Colon (tissue), 2 donors: ENCODE measurements around the gene RPRD1A.
"Not testable (repeated sequence)": the region's sequence is repeated elsewhere in the genome, so short reads cannot be mapped to it uniquely, and the experiment has no call there.

ENCODE experiments used
- FAIRE-seq: peaks from 2 replicates; lab custom pipeline; 2012; peaks lifted over from hg19 to GRCh38; lab: Jason Lieb, UNC
- donor health status: control.
- donor health status: control.

Gene RPRD1A

DNA sequence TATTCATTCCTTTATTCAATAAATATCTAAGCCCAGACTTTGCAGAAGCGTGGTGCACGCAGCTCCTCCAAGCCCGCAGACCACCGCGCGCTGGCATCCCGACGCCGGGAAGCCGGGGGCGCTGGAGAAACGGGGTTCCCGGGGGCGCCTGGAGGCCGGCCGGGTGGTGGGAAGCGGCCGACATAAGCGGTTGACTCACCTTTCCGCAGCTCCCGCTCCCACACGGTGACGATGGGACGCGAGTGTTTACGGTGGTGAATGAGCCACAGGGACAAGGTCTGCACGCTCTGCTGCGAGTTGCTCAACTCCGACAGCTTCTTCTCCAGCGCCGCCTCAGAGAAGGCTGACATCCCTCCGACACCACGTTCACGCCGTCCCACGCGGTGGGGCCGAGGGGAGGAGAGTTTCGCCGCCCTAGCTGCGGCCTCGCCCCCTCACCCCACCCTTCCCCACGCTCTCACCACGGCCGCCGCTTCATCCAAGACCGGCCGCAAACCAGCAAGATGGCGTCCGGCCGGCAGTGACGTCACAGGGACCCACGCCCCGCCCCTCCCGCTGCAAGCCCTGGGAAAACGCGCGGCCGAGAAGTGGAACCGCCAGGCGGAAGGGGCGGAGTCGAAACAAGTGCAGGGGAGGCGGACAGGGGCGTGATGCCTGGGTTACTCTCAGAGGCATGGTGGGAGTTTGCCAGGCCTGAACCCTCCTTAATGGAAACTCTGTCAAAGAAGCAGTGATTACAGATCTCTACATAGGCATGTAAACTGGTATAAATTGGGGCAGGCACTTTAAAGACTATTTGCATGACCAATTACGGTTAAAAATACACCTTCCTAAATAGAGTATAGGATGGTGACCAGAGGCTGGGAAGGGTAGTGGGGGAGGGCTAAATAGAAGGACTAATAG is at the start of gene RPRD1A:
TSS of gene RPRD1A (minus strand) at position 505 of the 903 bp plus-strand sequence. CDS start at position 350, 155 bp downstream.
- FAIRE-seq = no peak

DNA sequence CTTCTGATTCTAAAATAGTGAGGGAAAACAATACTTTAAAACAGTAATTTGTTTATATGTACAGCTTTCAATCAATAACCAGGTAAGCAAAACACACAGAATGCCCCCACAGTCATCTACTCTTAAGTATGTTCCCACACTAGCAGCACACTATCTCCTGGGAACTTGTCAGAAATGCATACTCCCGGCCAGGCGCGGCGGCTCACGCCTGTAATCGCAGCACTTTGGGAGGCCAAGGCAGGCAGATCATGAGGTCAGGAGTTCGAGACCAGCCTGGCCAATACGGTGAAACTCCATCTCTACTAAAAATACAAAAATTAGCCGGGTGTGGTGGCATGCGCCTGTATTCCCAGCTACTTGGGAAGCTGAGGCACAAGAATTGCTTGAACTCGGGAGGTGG is 49.4 kb upstream of the RPRD1A start:
- not testable (repeated sequence) for FAIRE-seq

GRCh38 chr18:36114738-36115137 is 47.4 kb upstream of the RPRD1A start:
- FAIRE-seq = no peak

DNA sequence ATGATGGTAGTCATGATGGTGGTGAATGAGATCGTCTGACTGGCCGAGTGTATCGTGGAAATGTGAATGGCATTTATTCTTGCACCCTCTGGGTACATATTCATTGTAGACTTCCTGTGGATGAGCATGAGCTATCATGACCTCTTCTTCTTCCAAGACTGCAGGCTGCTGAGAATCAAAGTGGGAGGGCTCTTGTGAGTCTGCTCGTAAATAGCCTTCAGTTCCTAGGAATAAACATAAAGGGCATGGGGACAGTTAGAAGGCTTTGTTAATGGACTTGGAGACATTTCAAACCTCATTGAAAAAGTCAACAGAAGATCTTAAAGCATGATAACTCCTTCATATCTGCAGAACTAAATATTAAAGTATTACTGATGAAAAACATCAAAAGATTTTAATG is 46.9 kb upstream of the RPRD1A start:
- FAIRE-seq = no peak

- FAIRE-seq = no peak
Measured at GRCh38 chr18:36112302-36112701, 44.9 kb upstream of the RPRD1A start.

DNA sequence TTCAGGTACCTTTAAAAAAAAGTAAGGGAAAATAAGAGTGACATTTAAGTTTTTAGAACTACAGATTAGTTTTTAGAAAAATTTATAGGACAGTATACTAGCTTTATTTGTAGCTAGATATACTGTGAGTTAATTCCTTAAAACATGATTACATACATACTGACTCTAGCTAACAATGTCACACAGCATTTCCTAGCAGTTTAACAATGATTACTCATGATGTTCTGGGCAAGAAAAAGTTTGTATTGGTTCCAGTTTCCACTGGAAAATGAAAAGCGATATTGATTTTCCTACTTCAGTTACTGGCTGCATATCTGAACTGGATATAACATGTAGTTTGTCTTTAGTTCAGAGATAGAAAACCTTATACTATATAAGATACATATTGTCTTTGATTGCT is 42.4 kb upstream of the RPRD1A start:
- FAIRE-seq = no peak

- no peak for FAIRE-seq
Measured at GRCh38 chr18:36108601-36109000, 41.2 kb upstream of the RPRD1A start.

DNA sequence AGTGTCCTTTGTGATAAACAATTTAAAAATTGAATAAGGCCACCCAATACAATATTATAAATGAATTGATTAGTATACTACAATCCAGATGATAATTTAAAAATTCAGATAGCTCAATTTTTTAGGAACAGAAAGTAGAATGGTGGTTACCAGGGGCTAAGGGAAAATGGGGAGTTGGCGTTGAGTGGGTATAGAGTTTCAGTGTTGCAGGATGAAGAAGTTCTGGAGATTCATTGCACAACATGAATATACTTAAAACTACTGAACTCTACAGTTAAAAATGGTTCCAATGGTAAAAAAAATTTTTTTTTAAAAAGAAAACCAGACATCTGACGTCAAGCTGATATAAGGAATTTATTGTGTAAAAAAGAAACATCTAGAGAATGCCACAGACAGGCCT is 40.8 kb upstream of the RPRD1A start:
- FAIRE-seq = no peak

DNA sequence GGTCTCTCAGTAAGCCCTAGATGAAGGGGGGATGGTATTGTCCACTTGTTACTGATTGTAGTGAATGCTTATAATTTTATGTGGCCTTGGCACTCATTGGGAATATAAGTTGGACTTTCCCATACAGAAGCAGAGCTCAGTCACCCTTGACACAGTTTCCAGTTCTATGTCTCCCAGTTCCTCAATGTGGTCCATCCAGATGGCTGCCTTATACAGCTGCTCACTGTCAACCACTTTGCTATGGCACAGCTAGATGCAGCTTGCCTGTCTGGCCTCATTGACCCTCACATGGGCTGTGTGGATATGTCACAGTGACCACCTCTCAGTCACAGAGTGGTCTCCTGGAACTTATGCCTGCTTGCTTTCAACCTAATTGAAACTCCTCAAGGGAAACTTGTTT is 40.1 kb upstream of the RPRD1A start:
- no peak for FAIRE-seq

- no peak for FAIRE-seq
Measured at GRCh38 chr18:36104749-36105148, 37.4 kb upstream of the RPRD1A start.

DNA sequence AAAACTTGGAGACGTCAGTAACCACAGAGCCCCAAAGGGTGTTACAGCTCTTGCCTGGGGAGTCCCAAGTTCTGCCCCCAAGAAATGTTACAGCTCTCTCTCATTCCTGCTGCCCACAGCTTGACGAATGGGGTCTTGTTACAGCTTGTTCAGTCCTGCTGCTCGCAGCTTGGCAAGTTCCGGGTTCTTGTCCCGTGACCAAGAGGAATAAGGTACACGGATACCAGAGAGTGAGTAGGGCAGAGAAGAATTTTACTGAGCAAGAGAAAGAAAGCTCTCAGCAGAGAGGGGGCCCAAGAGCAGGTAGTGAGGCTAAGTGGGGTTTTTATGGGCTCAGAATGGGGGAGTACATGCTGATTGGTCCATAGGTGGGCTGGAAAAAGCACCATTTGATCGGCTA is 34.6 kb upstream of the RPRD1A start:
- no peak for FAIRE-seq

- FAIRE-seq = no peak
Measured at GRCh38 chr18:36099311-36099710, 32.0 kb upstream of the RPRD1A start.

- FAIRE-seq = no peak
Measured at GRCh38 chr18:36096955-36097354, 29.6 kb upstream of the RPRD1A start.

- FAIRE-seq = peak; percentile 65
Measured at GRCh38 chr18:36095936-36096519, 28.7 kb upstream of the RPRD1A start.

DNA sequence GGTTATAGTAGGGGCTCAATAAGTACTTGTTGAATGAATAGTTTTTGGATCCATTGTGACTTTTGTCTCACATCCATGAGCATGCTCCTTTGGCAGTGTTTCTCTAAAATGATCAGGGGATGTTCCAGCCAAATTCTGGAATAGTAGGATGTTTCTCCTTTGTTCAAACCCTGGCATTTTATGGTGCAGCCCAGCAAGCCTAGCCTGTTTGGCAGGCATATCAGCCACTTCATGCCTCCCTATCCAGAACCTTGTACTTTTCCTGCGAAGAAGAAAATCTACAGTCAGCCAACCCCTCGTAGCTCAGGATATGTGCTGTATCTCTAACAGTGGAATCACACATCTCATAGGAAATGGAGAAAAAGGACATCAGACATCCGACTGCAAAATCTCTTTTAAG is 27.1 kb upstream of the RPRD1A start:
- FAIRE-seq = no peak

DNA sequence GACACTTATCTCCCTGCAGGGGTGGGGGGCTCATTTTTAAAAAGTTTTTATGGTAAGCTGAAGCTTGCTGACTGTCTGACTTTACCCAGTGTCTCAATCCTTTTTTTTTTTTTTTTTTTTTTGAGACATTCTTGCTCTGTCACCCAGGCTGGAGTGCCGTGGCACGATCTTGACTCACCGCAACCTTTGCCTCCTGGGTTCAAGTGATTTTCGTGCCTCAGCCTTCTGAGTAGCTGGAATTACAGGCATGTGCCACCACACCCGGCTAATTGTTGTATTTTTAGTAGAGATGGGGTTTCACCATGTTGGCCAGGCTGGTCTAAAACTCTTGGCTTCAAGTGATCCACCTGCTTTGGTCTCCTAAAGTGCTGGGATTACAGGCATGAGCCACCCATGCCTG is 24.8 kb upstream of the RPRD1A start:
- not testable (repeated sequence) for FAIRE-seq

DNA sequence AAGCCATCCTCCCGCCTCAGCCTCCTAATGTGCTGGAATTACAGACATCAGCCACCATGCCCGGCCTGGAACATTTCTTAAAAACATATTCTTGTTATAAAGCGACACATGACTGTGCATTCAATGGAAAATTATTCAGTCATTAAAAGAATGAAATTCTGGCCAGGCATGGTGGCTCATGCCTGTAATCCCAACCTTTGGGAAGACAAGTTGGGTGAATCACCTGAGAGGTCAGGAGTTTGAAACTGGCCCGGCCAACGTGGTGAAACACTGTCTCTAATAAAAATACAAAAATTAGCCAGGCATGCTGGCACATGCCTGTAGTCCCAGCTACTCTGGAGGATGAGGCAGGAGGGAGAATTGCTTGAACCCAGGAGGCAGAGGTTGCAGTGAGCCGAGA is 21.6 kb upstream of the RPRD1A start:
- FAIRE-seq = no peak

GRCh38 chr18:36088256-36088655 is 20.9 kb upstream of the RPRD1A start:
- no peak for FAIRE-seq

- FAIRE-seq = no peak
Measured at GRCh38 chr18:36086186-36086585, 18.8 kb upstream of the RPRD1A start.

GRCh38 chr18:36085195-36085594 is 17.8 kb upstream of the RPRD1A start:
- FAIRE-seq = no peak

- FAIRE-seq = no peak
Measured at GRCh38 chr18:36083729-36084128, 16.4 kb upstream of the RPRD1A start.

GRCh38 chr18:36081118-36081517 is 13.8 kb upstream of the RPRD1A start:
- FAIRE-seq = not testable (repeated sequence)

DNA sequence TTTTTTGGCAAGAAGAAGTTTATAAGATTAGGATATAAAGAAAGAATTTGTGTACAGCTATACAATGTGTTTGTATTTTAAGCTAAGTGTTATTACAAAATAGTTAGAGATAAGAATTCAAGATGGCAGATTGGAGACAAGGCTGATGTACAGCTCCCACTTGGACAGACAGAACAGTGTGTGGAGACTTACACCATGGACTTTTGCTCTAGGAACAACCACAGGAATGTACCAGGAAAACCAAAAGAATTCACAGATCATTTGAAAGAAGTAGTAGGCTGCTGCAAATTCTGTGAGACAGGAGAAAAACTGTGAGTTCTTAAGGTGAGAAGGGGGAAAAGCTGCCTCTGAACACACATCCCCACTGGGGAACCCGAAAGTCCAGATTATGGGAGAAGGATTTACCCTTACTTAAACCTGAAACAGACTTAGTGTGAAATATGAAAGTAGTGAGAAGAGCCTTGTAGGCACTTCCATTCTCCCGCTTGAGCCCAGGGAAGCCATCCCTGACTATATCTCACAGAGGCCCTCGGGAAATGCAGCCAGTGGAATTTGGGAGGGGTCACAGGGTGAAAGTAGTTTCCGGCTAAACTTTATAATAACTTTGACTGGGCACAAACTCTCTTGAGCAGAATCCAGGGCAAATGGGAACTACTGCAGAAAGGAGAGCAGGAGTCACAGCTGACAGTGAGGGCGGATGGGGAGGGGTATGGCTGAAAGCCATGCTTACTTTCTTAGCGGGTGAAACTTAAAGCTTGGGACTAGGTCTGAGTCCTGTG is 11.6 kb upstream of the RPRD1A start:
- no peak for FAIRE-seq
